K562 (cell line): Measurements from ENCODE around the gene SYNJ2. TPM values are rescaled to one million over a fixed set of nuclear protein-coding genes. Genes with fewer than 3 reads are reported as not detected.

ENCODE experiments used
- RERE ChIP-seq: sonication (generic); formaldehyde crosslinking; IDR thresholded peaks from 2 replicates; pipeline ENCODE4 v1.8.0; 2023; ENCODE audit warnings: missing genetic modification reagents, mild to moderate bottlenecking, borderline replicate concordance
- ZC3H8 ChIP-seq: fragments of 450-650 bp; IDR thresholded peaks from 2 replicates; pipeline ENCODE4 v1.6.1; 2017
- ZKSCAN8 ChIP-seq: fragments of 200-800 bp; sonication (Bioruptor generic); IDR thresholded peaks from 2 replicates; pipeline ENCODE4 v1.6.1; 2016; ENCODE audit warnings: missing genetic modification characterization, missing compliant biosample characterization
- ZNF174 ChIP-seq: fragments of 250-450 bp; sonication (Bioruptor Pico); IDR thresholded peaks from 2 replicates; pipeline ENCODE4 v1.4.0; 2020; ENCODE audit warnings: mild to moderate bottlenecking
- polyA plus RNA-seq, 8 experiments: library from polyadenylated mRNA; depleted of rRNA in 4 of 8; stranded (reverse) in 5 of 8; unstranded in 3 of 8; fragments of >200 nt; fragmentation: Nextera tagmentation in 2 of 8; fragmentation: Illumina TruSeq in 1 of 8; extraction: Ambion mirVana in 2 of 8; extraction: Trizol in 1 of 8; gene quantifications; 2 replicates each; pipeline versions ENCODE4 v1.2.1 to v1.2.3, GENCODE V29; 2011 to 2014; ENCODE audit warnings: inconsistent platforms in 1 of 8, missing spikeins in 1 of 8
- total RNA-seq, 7 experiments: library from RNA; depleted of rRNA in 6 of 7; stranded (reverse); fragments of >200 nt in 6 of 7; fragmentation: Illumina TruSeq in 2 of 7; extraction: Trizol in 2 of 7; gene quantifications; 2 replicates each; pipeline versions ENCODE4 v1.2.1 to v1.2.3, GENCODE V29; 2011 to 2021; ENCODE audit warnings: low replicate concordance in 1 of 7

The SYNJ2 gene
- total and polyA plus RNA-seq, 9 of the 15 experiments (the other 6 are each of a cell fraction or from before 2014, with no cell fraction given): 3.0 to 27.7 (median 17.8) TPM

GRCh38 chr6:158070513-158070912 is 88.8 kb downstream of the SYNJ2 start (continued):
- TF ChIP-seq RERE (CRISPR knock-in tag): no peak
- TF ChIP-seq ZC3H8: no peak
- TF ChIP-seq ZKSCAN8 (CRISPR knock-in tag): no peak
- TF ChIP-seq ZNF174 (CRISPR knock-in tag): no peak
- TF ChIP-seq, all 486 proteins: peak for 0
